HL-60/S4 treated with retinoic acid at 250 ng/mL for 4 days and 3 days (cell line): ENCODE results near the gene TCF15.

Source experiments
- in situ Hi-C: fragments of 300-500 bp; cut with MboI; formaldehyde crosslinking; loops from 2 replicates; pipeline ENCODE4 v1.7.0; 2022; ENCODE audit warnings: low sequenced_read_pairs

The TCF15 gene

DNA sequence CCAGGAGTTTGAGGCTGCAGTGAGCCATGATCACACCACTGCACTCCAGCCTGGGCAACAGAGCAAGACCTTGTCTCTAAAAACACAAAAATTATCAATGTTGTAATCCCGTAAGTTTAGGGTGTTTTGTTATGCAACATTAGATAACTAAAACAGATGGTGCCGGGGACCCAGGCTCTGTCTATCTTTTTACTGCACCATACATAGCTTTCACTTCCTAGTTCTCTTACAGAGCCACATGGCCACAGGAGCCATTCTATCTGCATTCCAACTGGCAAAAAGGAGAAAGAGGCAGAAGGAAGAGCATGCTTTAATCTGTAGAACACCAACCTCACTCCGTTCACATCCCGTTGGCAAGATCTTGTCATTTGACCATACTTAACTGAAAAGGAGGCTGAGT lies 5.4 kb upstream of the TCF15 start:
- in situ Hi-C loops: no loop called here

DNA sequence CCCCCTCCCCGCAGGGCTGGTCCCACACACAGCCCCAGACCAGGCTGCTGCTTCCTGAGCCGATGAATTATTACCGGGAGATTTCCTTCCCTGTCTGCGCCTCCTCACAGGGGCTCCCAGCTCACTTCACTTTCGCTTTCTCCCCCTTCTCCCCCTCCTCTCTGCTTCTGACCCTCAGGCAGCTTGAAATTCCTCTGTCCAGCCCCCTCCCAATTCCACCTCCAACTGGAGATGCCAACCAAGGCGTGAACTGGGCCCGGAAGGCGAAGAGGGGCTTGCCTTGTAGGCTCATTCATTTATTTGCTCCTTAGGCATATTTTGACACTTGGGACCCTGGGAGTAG lies 1.7 kb upstream of the TCF15 start:
- in situ Hi-C loops: no loop called here

DNA sequence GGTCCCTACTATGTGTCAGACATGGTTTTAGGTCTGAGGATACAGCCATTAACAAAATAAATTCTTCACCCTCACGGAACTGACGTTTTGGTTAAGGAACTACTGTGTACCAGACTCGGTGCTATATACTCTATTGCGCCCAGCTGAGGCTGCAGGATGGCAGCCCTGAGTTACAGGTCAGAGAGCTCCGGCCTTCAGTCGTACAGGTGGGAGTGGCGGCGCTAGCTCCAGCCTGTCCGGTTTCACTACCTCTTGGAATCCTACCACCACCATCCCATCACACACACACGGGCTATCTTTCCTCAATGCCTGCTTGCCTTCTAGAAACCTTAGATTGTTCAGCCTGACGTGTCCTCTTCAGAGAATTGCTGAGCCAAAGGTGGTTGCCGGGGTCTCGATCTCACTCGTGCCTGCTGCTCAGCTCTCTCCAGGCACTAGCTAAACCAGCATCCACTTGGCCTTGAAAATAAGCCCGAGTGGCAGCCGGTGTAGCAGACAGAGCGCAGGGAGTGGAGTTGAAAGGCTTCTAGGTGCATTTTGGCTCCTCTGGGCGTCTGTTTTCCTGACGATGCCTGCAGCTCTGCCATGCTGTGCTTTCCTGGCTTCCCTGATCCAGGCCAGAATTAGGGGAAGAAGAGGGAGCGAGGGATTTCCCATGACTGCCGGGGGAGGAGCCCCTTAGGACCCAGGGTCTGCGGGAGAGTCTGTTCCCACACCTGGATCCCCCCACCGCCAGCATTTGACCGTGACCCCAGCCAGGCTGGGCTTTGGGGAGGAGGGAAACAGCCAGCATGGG lies 1.1 kb upstream of the TCF15 start:
- in situ Hi-C loops: no loop called here

DNA sequence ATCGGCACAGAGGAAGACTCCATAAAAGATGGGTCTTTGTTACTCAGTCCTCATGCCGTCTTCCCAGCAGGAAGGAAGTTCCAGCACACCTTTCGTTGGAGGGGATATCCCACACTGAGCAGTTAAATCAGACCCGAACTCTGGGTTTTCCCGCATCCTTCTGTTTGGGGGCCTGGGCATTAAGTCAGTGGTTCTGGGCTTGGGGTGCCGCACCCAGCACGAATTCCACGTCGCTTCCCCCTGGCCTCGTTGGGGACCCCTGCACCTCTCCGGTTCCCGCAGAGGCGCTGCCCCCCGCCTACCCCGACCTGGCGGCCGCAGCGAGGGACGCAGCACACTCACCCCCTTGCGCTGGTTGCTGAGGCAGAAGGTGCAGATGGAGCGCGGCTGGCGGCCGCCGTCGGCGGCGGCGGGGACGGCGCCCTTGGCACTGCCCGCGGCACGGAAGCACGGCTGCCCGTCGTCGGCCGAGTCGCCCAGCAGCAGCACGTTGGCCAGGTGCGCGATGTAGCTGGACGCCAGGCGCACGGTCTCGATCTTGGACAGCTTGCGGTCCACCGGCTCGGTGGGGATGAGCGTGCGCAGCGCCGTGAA lies 641 bp downstream of the TCF15 start:
- in situ Hi-C loops: no loop called here

DNA sequence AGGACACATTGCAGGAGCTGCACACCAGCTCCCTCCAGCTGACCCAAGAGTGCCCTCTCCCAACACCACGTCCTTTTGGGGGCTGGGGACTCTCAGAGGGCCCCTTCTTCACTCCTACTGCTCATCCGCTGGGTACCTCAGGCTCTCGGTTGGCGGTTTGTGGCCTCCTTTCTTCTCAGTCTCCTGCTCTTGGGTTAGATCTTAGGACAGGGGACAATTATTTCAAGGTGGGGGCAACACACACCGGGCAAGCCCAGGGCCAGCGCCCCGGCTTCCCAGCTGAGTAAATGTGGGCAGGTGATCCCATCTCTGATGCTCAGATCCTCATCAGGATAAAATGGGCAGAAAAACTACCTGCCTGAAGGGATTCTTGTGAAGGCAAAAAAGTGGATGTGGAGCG lies 1.1 kb downstream of the TCF15 start:
- in situ Hi-C loops: no loop called here

DNA sequence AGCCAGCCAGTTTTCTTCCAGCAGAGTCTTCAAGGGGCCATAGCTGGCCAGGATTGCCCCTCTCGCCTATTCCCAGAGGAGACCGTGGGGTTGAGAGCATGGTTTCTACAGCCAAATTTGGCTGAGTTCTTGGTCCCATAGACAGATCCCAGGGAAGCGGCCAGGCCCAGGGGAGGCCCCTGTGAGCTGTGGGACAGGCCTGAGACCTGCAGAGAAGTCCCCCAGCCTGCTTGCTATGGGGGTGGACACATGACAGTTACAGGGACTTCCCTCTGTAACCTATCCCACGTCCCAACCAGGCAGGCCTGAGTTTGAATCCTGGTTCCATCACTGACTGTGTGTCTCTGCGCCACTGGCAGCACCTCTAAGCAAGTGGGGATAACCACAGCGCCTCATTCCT lies 2.6 kb downstream of the TCF15 start:
- in situ Hi-C loops: no loop called here

DNA sequence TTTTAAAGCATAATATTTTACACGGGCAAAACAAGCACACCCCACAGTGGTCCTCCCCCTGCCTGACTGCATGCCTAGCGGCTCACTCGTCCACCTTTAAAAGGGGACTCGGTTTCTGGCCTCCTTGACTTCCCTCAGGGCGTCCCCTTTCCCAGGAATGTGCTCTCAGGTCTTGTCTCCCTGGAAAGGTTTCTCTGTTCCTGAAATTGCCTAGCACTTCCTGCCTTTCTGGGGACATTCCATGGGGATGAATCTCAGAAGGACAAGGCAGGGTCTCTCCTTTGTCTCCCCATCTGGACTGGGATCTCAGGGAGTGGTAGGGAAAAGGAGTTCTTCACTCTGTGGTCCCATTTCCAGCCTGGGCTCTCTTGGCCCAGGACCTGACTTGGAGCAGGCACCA lies 4.9 kb downstream of the TCF15 start:
- in situ Hi-C loops: no loop called here

DNA sequence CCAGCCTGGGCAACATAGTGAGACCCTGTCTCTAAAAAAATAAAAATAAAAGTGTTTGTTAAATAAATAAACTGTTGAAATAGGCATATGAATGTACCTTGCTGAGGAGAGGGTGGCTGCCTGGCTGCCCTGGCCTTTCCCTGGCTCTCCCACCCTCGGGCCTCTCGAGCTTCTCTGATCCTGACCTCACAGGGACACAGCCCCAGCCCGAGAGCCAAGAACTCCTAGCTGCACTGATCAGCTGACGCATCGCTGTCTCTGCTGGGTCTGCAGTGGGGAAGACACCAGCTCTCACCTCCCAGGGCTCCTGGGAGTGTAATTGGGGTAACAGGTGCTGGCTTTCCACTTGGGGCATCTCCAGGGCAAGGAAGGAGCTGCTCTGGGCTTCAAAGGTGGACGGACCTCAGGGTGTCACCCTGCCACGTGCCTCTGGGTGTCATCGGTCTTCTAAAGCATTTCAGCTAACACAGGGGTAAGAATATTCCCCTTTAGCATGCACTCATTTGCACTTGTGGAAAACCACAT lies 6.9 kb downstream of the TCF15 start:
- in situ Hi-C loops: no loop called here

DNA sequence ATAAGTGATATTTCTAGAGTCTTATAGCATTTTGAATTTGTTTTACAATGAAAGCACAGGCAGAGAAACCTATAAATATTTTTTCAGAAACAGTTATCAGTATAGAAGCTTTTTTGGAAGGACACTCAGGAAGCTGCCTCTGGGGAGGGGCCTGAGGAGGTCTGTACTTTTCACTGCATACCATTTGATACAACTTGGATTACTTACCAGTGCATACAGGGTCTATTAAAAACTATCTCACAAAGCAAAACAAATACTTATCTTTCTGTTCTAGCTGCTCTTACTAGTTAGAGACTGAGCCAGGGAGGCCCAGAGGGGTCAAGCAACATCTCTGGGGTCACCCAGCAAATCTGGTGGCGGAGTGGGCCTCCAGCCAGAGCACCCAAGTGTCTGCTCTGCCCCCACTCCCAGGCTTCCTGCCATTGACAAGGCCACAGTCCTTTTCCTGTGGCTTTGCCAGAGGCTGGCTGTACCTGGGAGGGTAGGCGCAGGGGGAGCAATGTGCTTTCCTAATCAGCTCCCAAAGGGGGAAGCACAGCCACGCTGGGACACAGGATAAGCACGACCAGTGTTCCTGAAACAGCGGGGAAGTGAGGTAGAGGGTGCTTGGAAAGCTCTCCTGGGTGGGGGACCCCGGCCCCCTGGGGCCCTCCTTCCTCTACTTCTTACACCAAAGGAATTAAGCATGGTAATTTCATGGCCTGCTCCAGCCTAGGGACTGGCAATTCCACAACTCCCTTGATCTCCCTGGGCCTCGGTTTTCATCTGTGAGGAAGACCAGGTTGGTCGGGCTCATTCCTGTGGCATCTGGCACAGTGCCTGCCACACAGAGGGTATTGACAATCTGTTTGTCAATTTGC lies 7.8 kb downstream of the TCF15 start:
- in situ Hi-C loops: no loop called here

DNA sequence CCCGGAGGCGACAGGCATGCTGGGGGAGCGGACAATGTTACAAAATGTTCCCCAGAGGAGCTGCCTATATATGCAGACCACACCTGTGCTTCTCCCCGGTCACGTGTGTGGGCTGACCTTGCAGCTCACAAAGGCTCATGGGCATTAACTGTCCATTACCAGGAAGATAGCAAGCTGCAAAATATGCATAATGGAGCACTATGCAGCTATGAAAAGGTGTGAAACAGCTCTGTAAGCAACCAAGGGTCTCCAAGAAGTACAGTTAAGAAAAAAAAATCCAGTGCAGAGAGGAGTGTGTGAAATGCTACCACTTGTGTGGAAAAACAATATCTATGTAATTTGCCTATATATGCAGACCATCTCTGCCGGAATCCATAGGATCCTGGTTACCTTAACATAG lies 9.4 kb downstream of the TCF15 start:
- in situ Hi-C loops: no loop called here

DNA sequence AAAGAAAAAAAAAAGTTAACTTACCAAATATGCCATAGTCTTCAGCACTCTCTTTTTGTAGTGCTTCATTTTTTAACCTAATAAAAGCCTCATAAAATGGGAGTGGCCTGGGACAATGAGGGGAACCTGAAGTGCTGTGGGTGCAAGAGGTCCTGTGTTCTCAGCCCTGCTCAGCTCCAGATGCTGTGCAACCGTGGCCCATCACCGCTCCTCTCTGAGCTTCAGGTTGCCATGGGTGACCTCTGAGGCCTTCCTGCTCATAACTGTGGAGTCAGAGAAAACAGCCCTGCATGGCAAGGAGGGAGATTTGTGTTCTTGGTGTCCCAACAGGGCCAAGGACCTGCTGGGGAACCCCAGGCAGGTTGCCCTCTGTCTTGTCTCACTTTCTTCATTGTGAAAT lies 10.0 kb downstream of the TCF15 start:
- in situ Hi-C loops: no loop called here

DNA sequence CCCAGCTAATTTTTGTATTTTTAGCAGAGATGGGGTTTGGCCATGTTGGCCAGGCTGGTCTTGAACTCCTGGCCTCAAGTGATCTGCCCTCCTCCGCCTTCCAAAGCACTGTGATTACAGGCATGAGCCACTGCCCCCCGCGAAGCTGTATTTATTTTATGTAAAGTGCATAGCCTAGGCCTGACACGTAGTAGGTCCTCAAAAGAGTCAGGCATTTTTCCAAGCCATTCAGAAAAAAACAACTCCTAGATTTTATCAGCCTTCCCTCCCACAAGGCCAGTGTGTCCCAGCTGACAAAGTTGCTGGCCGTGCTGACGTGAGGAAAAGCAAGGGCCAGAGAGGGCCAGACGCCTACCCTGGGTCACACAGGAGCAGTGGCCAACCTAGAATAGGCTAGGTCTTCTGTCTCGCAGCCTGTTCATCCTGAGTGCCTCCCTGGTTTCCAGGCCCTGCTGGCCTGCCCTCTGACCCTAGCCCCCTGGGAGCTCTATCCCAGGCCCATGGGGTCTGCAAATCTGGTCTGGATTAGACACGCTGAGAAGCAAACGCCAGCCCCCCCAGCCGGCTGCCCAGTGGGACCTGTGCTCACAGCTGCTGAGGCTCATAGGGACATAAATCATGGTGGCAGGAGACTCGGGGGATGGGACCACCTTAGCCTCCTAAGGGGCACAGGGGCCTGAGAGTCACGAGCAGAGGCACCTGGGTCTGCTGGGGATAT lies 11.8 kb downstream of the TCF15 start:
- in situ Hi-C loops: no loop called here

DNA sequence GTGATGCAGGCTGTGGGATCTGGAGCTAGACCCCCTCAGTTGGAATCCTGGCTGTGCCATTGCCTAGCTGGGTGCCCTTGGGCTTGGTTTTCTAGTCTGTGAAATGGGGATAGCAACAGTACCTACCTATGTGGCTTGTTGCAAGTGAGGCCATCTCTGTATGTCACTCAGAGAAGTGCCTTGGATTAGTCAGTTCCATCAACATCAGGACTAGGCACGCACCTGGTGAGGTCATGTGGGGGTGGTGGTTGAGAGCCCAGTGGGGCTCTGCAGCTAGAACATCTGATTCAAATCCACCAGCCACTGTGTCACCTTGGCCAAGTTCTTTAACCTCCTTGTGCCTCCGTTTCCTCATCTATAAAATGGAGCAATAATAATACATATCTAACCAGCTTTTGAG lies 12.5 kb downstream of the TCF15 start:
- in situ Hi-C loops: no loop called here

DNA sequence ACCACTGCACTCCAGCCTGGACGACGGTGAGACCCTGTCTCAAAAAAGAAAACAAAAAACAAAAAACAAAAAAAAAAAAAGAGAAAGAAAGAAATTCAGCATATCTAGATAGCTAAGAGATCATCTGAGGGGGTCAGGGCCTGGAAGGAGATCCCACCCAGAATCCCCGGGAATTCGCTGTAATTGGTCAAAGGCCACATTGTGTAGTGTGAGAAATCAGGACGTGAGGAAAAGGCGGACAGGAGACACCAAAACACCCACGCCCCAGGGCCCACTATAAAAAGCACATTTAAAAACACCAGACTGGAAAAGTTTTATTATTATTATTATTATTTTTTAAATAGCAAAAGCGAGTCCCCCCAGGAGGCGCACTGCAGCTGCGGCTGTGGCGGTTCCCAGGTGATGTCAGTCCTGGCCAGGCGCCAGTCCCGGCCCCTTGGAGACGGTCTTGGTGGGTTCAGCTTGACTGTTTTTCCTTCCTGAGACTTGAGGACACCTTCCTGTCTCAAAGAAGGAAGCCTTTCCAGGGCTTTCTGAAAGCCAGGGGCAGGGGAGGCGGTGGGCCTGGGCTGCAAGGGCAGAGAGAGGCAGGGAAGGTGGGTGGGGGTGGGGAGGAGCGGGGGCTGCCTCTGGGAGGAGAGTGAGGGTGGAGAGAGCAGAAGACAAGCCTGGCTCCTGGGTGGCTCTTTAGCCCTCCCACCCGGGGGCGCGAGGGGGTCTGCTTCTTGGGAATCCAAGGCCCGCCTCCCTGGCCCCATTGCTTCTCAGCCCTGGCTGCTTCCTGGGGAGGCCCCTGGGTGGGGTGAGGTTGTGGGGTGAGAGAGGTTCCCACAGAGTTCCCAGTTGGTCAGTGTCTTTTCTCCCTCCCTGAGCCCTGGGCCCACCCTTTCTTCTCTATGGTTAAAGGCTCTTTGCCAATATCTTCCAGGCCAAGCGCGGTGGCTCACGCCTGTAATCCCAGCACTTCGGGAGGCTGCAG lies 14.5 kb downstream of the TCF15 start:
- in situ Hi-C loops: no loop called here

DNA sequence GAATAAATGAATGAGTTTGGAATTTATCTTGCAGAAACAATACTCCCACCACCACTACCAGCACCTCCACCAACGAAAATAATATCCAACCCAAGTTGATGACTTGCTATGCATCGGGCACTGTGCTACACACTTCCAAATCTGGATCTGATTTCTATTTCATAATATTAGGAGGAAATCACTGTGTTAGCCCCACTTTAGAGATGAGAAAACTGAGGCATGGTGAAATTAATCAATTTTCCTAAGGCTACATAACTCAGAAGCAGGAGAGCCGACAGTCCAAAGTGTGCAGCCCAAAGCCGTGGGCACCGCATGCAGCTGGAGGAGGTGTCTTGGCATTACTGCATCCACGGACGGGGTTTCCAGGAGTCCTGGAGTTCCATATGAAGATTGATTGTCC lies 17.6 kb downstream of the TCF15 start:
- in situ Hi-C loops: no loop called here

DNA sequence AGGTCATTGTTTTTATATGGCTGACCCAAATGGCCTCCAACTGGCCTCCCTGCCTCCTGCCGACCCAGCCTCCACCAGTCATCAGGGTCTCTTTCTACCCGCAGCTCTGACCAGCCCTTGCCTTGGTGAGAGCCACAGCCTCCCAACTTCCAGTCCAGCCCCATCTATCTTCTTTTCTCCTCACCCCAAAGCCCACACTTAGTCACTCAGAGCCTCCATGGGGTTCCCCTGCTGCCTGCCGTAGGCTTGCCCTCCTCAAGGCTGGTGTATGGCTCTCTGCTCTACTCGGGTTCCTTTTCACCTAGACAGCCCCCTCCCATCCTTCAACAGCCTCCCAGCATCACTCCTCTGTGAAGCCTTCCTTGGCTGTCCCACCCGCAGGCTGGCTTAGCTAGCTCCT lies 18.2 kb downstream of the TCF15 start:
- in situ Hi-C loops: no loop called here

DNA sequence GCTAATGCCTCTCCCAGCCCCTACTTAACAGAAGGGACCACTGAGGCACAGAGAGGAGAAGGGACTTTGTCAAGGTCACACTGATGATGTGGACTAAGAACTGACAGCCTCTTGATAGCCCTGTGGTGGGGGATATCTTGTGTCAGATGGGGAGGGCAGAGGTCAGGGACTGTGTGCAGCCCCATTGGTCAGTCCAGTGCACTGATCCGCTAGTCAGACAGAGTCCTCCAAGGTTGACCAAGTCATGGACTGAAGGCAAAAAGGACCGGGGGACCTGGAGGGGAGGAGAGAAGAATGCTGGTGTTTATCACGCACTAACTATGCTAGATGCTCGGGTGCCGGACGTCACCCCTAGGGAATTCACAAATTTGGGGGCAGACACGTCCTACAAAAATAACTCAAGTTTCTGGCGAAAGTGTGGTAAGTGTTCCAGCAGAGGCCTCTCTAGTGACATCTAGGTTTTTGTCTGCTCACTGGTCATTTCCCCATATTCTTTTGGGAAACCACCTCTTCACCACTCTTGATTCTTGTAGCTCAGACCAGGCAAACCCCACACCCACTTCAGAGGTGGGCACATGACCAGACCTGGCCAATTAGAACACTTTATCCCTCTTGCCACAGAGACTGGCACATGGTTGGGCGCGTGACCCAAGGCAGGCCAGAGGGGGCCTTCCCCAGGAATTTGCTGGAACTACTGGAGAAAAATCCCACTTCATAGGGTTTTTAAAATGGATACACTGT lies 21.0 kb downstream of the TCF15 start:
- in situ Hi-C loops: no loop called here

DNA sequence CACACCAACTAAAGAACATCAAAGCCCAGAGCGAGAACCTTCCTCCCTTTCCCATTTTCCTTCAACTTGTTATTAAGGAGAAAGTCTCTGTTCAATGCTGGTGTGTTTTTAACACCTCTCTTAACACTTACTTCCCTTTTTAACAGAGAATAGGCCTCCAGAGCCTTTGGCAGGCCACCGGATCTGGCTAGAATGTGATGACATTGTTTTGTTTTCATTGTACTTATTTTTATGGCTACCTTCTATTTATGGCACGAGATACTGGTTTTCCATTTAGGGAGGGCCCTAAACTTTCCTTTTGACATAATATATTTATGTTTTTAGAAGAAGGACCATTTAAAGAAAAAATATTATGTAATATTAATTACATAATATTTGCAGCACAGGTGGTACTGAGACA lies 21.6 kb downstream of the TCF15 start:
- in situ Hi-C loops: no loop called here

DNA sequence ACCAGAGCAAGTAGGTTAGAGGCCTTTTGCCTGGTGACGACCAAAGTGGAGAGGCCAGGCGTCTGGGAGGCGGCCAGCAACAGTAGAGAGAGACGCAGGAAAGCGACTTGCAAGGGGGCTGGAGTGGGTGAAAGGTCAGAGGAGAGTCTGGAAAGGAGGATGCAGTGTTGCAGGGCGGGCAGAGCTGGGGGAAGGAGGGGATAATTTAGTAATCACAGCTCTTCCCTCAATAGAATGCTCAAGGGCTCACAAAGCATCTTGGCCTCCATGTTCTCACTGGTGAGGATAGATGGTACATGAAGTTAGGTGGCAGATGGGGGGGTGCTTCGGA lies 25.2 kb downstream of the TCF15 start:
- in situ Hi-C loops: no loop called here
